Stomach (tissue), 9 donors: ENCODE data around the gene GPR183. TPM values are rescaled to one million over a fixed set of nuclear protein-coding genes. Genes with fewer than 3 reads are reported as not detected.

Source experiments
- DNase-seq, 2 donors: peaks; one replicate each; pipeline versions ENCODE4 v3.0.0 to v3.0.0-alpha.2; 2013 to 2019
- H3K27ac ChIP-seq, 5 donors: fragments of 200-600 bp in 4 of 5; sonication (generic) in 4 of 5; one replicate each; pipeline ENCODE4 v1.5.1; 2013 to 2019; ENCODE audit warnings: mild to moderate bottlenecking in 1 of 5, moderate library complexity in 1 of 5
- H3K27me3 ChIP-seq, 3 donors: fragments of 200-600 bp; sonication (generic); one replicate each; pipeline ENCODE4 v1.5.1; 2017 to 2019; ENCODE audit warnings: mixed run types in 1 of 3
- H3K36me3 ChIP-seq, 4 donors: fragments of 200-600 bp; sonication (generic); 1 replicate in 3 of 4; 2 replicates in 1 of 4; pipeline ENCODE4 v1.5.1; 2016 to 2019
- H3K4me1 ChIP-seq, 4 donors: fragments of 200-600 bp; sonication (generic); one replicate each; pipeline ENCODE4 v1.5.1; 2016 to 2019
- H3K4me3 ChIP-seq, 4 donors: fragments of 200-600 bp; sonication (generic) in 3 of 4; one replicate each; pipeline ENCODE4 v1.5.1; 2016 to 2019; ENCODE audit warnings: mild to moderate bottlenecking in 1 of 4
- H3K9me3 ChIP-seq, 4 donors: fragments of 200-600 bp; sonication (generic); one replicate each; pipeline ENCODE4 v1.5.1; 2016 to 2019
- EP300 ChIP-seq: sonication (generic); formaldehyde crosslinking; IDR thresholded peaks from one replicate; pipeline ENCODE4 v1.6.1; 2017; ENCODE audit warnings: antibody characterized with exemption
- POLR2A ChIP-seq, 4 donors: fragments of 450-650 bp; IDR thresholded peaks; one replicate each; pipeline ENCODE4 v1.6.1; 2016; ENCODE audit warnings: antibody characterized with exemption in 4 of 4, control low read depth in 2 of 4, mild to moderate bottlenecking in 1 of 4, moderate library complexity in 1 of 4
- POLR2AphosphoS5 ChIP-seq, 3 donors: sonication (generic); formaldehyde crosslinking; IDR thresholded peaks; one replicate each; pipeline ENCODE4 v1.6.1; 2016; ENCODE audit warnings: antibody characterized with exemption in 3 of 3
- WGBS, 5 donors: extraction: QIAGEN DNeasy Blood & Tissue Kit in 3 of 5; methylation state at CpG; one replicate each; pipeline versions ENCODE4 v1.1.5 to v1.1.7; 2013 to 2018; 5-methylcytosine and 5-hydroxymethylcytosine counted together
- intact Hi-C: fragments of 100-400 bp; cut with DNase I; formaldehyde crosslinking; loops from one replicate; pipeline ENCODE4 v1.15.1; 2023; ENCODE audit warnings: low total_unique reads
- polyA plus RNA-seq, 3 donors: library from polyadenylated mRNA; stranded (reverse); fragments of 200-250 nt; gene quantifications; one replicate each; pipeline ENCODE4 v1.2.3, GENCODE V29; 2013
- total RNA-seq, 5 donors: library from RNA; depleted of rRNA; stranded (reverse); fragments of >200 nt; gene quantifications; one replicate each; pipeline versions ENCODE4 v1.1.0 to v1.2.3, GENCODE V29; 2014 to 2016
- TF ChIP-seq, protein P1 (sequence below), 7 experiments: fragments of 450-650 bp in 4 of 7; fragments of 200-600 bp in 3 of 7; sonication (generic) in 3 of 7; IDR thresholded peaks; one replicate each; pipeline ENCODE4 v1.5.1; 2016 to 2019; ENCODE audit warnings: antibody characterized with exemption in 7 of 7, control low read depth in 2 of 7, mild to moderate bottlenecking in 1 of 7
- donor health status: healthy with polysubstance abuse.
- donor health status: Bipolar disorder and iron deficiency.
- donor health status: healthy.

The GPR183 gene
- total and polyA plus RNA-seq, 8 donors, result 0.58 to 24.4 (median 9.6) TPM

DNA sequence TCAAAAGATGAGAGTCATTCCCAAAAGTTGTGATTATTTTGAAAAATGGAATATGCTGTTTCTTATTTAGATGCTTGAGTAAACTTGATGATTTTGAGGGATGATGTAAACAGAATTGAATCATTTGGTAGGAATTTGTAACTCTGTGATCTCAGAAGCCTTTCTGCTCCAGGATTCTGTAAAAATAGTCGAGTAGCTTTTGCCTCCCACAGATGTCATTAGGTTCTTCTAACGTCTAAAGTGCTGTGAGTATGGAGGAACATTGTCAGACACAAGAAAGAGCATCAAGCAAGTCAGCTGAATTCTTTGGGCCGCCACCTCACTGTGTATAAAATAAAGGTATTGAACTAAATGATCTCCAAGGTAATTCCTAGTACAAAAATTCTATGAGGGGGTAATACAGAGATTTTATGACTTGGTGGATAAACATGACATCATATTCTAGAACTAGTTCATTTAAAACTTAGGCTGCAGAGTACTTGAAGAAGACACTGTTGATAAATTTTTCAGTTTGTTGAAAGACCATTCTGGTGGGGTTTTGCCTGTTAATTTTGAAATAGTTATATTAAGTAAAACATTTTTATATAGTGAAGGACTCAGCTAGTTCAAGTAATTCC, 1.4 kb upstream of the GPR183 start:
- 71 to 90% (median 79%) methylated on average over 3 of the region's 3 CpGs for WGBS, 5 donors
- Histone ChIP-seq H3K4me3 (no peak overlapping the region), H3K27ac (peak overlapping the region in 4 of 5 donors; percentile 20 to 76 (median 66)), H3K9me3 (no peaks in the 10 kb centered on the region), H3K4me1 (peaks cover 0 to 48% (median 16%) of the 10 kb centered on the region in 4 donors), H3K36me3 (peaks cover 0 to 3% (median 0%) of the 10 kb centered on the region in 4 donors), H3K27me3 (no peaks in the 10 kb centered on the region)
- no peak for TF ChIP-seq POLR2AphosphoS5 (IDR thresholded peaks at IDR 0.05)
- TF ChIP-seq EP300, result no peak
- TF ChIP-seq, protein P1, sequence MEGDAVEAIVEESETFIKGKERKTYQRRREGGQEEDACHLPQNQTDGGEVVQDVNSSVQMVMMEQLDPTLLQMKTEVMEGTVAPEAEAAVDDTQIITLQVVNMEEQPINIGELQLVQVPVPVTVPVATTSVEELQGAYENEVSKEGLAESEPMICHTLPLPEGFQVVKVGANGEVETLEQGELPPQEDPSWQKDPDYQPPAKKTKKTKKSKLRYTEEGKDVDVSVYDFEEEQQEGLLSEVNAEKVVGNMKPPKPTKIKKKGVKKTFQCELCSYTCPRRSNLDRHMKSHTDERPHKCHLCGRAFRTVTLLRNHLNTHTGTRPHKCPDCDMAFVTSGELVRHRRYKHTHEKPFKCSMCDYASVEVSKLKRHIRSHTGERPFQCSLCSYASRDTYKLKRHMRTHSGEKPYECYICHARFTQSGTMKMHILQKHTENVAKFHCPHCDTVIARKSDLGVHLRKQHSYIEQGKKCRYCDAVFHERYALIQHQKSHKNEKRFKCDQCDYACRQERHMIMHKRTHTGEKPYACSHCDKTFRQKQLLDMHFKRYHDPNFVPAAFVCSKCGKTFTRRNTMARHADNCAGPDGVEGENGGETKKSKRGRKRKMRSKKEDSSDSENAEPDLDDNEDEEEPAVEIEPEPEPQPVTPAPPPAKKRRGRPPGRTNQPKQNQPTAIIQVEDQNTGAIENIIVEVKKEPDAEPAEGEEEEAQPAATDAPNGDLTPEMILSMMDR (IDR thresholded peaks at IDR 0.05), result no peak
- TF ChIP-seq POLR2A (IDR thresholded peaks at IDR 0.05), result no peak
- intact Hi-C loops, result no loop called here
- no peak for DNase-seq

DNA sequence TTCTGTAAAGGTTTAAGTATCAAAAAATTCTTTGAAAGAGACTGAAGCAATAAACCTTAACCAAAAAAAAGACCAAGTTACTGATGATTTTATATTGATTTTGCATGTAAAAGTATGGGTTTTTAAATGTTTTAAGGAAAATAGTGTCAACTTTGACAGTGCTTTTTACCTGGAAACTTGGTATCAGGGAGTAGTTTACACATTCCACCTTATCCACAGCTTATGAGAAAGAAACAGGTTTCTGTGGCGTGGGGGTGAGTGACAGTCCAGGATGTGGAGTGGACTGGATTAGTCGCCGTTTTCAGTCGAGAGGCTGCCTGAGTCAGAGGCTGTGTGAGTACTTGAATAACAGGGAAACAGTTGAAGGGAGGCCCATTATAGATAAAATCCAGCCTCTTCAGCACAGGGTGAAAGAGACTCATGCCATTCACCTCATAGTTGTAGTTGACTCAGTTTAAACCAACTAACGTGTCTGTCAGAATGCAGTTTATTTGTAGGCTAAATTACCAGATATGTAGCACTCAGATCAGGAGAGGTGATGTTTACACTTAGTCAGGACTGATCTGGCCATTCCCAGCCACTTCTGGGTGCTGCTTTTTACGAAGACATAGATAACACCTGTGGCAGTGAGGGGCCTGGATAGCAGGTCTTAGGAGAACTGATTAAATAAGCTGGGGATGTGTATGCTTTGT, 595 bp upstream of the GPR183 start:
- peaks cover 0 to 3% (median 0%) of the 10 kb centered on the region in 4 donors for H3K36me3 ChIP-seq
- H3K27me3 ChIP-seq, result no peaks in the 10 kb centered on the region
- no peak overlapping the region for H3K4me3 ChIP-seq
- peaks cover 0 to 40% (median 18%) of the 10 kb centered on the region in 4 donors for H3K4me1 ChIP-seq
- DNase-seq, result peak in 1 of 2 donors; percentile 68
- TF ChIP-seq POLR2AphosphoS5 (IDR thresholded peaks at IDR 0.05) (no peak), POLR2A (IDR thresholded peaks at IDR 0.05) (no peak), EP300 (no peak)
- TF ChIP-seq, protein P1 (IDR thresholded peaks at IDR 0.05), result no peak
- intact Hi-C loops, result no loop called here
- peak overlapping the region; percentile 13 to 76 (median 57) for H3K27ac ChIP-seq
- WGBS, 5 donors, result 45 to 58% (median 52%) methylated on average over 6 of the region's 6 CpGs
- H3K9me3 ChIP-seq, result no peaks in the 10 kb centered on the region

DNA sequence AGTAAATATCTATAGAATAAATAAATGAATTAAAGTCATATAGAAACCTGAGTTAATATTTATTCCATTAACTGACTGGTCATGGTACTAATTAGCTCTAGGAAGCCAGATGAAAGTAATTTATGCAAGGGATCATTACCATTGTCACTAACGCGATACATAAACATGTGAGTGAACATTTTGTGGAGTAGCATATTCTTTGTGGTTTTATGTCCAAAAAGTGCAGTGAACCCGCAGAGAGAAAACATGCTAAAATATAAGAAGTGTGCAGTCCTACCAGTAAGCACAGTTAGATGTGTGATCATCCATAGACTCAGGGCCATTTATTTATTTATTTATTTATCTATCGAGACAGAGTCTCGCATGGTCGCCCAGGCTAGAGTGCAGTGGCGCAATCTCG, 1.6 kb downstream of the GPR183 start:
- H3K4me3 ChIP-seq, result peak overlapping the region; percentile 1 to 30 (median 28)
- peaks cover 0 to 3% (median 0%) of the 10 kb centered on the region in 4 donors for H3K36me3 ChIP-seq
- H3K27me3 ChIP-seq, result no peaks in the 10 kb centered on the region
- H3K4me1 ChIP-seq, result peaks cover 0 to 49% (median 27%) of the 10 kb centered on the region in 4 donors
- no peak for DNase-seq
- WGBS, 5 donors, result 72 to 90% (median 86%) methylated on average over 8 of the region's 8 CpGs
- H3K9me3 ChIP-seq, result no peaks in the 10 kb centered on the region
- intact Hi-C loops, result no loop called here
- peak overlapping the region in 4 of 5 donors; percentile 54 to 76 (median 70) for H3K27ac ChIP-seq
- TF ChIP-seq, protein P1 (IDR thresholded peaks at IDR 0.05), result no peak
- no peak for TF ChIP-seq POLR2AphosphoS5 (IDR thresholded peaks at IDR 0.05)
- no peak for TF ChIP-seq POLR2A (IDR thresholded peaks at IDR 0.05)
- no peak for TF ChIP-seq EP300

- H3K9me3 ChIP-seq, result no peaks in the 10 kb centered on the region
- H3K4me1 ChIP-seq, result peaks cover 0 to 49% (median 26%) of the 10 kb centered on the region in 4 donors
- no peak for DNase-seq
- no peak for TF ChIP-seq POLR2A (IDR thresholded peaks at IDR 0.05)
- TF ChIP-seq POLR2AphosphoS5 (IDR thresholded peaks at IDR 0.05), result no peak
- TF ChIP-seq, protein P1 (IDR thresholded peaks at IDR 0.05), result no peak
- no peak for TF ChIP-seq EP300
- peak overlapping the region in 3 of 5 donors; percentile 65 to 76 (median 75) for H3K27ac ChIP-seq
- H3K4me3 ChIP-seq, result peak overlapping the region in 2 of 4 donors; percentile 27 to 30
- H3K27me3 ChIP-seq, result no peaks in the 10 kb centered on the region
- WGBS, 5 donors, result 68 to 93% (median 85%) methylated on average over 5 of the region's 5 CpGs
- peaks cover 0 to 3% (median 0%) of the 10 kb centered on the region in 4 donors for H3K36me3 ChIP-seq
- intact Hi-C loops, result no loop called here
Measured at GRCh38 chr13:99305158-99305557, 2.0 kb downstream of the GPR183 start.
